RPMI8226 (cell line): ENCODE data around the gene TUBB2A.
"Not testable (repeated sequence)": the region's sequence is repeated elsewhere in the genome, so short reads cannot be mapped to it uniquely, and the experiment has no call there.

Source experiments
- DNase-seq: peaks from one replicate; pipeline ENCODE4 v3.0.0-alpha.2; 2015

TUBB2A gene

GRCh38 chr6:3152689-3153088, 4.7 kb downstream of the TUBB2A start:
- DNase-seq: no peak

DNA sequence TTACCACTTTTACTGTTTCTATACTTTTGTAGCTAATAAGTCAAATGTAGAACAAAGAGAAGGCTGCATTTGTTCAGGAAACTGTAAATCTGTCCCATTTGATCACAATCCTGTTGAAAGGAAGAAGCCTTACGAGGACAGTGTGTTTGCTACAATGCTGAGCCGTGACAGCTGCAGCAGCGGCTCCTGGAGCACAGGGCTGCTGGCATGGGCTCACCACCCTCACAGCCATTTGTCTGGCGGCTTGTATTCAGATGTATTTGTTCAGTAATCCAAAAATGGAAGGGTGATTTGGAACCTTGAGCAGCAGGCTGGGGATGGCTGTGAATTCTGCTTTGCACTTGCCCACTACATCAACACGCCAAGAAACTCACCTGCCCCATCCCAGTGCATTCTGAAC, 5.7 kb downstream of the TUBB2A start:
- no peak for DNase-seq

GRCh38 chr6:3147914-3148757, 9.2 kb downstream of the TUBB2A start:
- DNase-seq: peak; percentile 22

- DNase-seq: no peak
These were observed 12.8 kb downstream of the TUBB2A start for GRCh38 chr6:3144571-3144970.

DNA sequence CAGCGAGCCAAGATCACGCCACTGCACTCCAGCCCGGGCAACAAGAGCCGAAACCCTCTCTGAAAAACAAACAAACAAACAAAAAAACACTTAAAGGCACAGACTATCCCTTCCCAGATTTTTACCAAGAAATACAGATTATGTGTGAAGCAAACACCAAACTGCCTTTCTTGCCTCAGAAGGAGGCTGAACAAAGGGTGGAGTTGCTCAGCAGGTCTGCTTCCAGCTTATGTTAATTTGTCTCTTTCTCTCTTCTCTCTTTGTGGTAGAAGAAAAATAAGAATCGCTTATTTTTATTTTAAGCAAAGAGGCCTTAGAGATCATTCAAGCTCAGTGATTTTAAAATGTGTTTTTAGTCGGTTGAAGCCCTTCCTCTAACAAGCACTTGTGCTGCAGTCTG, 14.2 kb downstream of the TUBB2A start:
- DNase-seq: no peak

GRCh38 chr6:3142536-3142935, 14.8 kb downstream of the TUBB2A start:
- no peak for DNase-seq

DNA sequence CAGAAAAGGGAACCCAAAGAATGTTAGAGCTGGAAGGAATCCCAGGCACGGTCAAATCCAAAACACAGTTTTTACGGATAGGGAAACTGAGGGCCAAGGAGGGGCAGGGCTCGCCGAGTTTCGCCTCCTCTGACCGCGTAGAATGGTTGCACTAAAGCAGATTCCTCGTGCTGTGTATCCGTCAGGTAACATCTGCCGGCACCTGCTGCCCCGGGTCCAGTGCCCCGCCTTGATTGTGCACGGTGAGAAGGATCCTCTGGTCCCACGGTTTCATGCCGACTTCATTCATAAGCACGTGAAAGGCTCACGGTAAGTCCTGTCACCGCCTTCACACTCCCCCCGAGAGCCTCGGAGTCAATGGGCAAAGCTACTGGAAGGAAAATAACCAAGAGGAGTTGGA, 17.1 kb downstream of the TUBB2A start:
- no peak for DNase-seq

DNA sequence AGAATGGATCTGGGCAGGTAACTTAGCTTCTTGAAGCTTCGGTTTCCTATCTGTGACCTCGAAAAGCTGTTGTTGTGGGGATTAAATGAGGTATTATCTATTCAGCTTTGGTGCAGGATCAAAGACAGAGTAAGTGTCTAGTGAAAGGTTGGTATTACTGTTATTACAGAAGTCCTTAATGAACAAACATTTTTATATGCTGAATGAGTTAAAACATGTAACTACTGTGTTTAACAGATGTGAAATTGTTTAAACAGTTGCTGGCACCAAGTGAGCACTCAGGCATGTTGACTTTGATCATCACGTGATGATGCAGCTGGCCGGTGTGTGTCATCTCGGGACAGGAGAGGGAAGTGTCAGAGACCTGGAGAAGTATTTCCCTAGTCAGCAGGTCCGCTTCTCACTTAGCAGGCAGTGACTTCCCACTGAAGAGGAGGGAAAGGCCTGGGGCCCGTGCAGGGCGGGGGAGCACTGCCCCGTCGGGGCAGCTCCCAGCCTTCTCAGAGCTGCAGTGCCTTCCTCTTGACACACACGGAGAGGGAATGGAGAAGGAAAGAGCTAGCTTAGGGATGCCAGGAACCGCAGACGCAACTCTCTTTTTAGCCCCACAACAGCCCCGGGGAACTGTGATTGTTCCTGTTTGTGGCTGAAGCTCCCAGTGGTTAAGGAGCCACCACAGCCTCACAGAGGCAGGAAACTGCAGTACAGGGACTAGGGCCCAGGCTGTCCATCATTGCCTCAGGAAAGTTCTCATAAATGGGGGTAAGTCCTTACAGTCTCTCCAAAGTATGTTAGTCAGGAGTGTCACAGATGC, 18.0 kb downstream of the TUBB2A start:
- peak; percentile 81 for DNase-seq

GRCh38 chr6:3138341-3138740, 19.0 kb downstream of the TUBB2A start:
- DNase-seq: no peak

- not testable (repeated sequence) for DNase-seq
These were observed 19.5 kb downstream of the TUBB2A start for GRCh38 chr6:3137873-3138272.

DNA sequence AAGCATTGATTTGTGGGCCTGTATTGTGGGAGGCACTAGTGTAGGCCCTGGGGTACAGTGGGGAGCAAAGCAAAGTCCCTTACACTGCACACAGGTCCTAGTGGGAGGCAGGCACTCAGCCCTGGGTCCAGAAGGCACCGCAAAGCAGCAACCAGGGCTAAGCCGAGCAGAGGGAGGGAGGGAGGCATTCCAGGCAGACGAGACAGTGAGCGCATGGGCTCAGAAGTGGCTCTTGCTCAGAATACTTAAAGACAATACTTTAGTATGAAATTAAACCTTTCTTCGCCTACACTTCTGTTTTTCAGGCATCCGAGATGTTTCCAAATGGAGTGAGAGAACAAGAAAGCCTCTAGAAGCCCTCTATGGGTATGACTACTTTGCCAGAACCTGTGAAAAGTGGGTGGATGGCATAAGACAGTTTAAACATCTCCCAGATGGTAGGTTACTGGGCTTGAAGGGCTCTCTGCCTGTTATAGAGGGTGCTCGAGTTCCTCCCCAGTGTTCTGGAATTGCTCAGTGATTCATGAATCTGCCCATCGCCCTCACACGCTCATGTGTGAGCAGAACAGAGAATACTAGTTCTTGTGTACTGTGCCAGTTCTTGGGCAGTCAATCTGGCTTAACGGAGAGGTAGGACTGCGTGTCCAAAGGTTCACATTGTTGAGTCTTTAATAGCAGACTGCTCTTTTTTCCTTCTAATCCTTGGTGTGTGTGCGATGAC, 20.1 kb downstream of the TUBB2A start:
- DNase-seq: no peak

DNA sequence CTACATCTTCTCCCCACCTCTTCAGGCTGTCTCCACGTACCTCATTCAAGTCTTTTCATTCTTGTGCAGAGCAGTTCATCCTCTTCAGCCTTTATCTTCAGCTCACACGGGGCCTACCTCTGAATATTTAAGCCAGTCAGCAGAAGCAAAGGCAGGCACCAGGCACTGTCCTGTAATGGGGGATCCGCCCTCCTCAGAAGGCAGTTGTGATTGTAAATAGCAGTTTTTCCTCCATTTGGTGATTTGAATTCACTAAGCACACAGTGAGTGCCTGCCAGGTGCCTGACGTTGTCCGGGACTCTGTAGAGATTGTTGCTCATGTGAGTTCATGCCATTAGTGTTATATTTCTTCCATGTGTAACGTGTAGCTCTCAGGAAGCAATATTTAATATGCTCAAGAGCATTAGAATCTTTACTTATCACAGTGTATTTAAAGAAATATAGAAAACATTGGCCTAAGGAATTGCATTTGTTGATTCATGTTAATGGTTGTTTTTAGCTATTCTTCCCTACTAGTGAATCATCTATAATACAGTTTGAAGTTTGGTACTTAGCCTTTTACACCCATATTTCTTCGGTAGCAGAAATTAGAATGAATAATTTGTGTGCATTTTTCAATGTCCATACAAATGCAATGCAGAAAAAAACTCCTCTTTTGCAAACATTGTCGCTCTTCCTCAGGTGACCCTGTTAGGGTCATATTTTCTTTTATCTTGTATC, 20.9 kb downstream of the TUBB2A start:
- DNase-seq: no peak

DNA sequence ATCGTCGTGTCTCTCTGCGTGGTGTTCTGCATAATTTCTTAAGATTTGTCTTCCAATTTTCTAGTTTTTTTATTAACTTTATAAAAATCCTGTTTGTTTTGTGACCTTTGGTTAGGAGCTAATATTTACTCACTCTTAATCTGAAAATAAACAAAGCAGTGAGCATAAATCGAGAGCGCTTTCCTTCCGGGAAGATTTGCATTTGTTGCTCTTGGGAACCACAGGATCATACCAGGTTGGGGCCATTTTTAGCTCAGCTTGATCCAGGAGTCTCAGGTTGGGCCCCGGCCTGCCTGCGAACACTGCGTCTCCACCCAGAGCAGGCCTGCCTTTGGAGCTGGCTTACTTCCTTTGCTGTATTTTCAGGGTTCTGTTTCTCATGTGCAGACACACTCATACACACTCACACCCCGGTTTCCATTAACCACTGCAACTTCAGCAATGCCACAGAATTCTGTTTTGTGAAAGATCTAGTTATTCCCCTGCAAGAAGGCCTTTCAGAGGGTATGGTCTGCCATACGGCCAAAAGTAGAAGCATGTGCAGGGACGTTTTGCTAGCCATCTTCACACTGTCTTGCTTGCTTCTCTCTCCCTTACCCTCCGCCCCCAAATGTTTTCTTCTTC, 21.6 kb downstream of the TUBB2A start:
- DNase-seq: no peak

DNA sequence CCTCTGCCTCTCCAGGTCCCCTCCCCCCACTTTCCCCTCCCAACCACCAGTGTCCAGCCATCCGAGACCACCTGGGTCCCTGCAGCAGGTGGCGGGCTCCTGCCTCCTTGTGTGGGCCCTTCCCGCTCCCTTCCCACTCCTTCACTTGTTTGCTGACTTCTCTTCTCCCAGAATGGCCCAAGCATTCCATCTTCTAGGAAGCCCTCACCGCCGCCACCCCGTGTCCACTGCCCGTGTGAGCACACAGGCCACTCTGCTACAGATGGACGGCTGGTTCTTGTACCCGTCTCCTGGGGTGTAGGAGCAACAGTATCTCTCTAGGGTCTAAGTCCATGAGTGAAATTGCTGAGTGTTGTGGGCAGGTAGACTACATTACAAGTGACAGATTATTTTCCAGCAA, 23.8 kb downstream of the TUBB2A start:
- no peak for DNase-seq

GRCh38 chr6:3131695-3132094, 25.6 kb downstream of the TUBB2A start:
- no peak for DNase-seq

- no peak for DNase-seq
These were observed 28.8 kb downstream of the TUBB2A start for GRCh38 chr6:3128356-3129108.

GRCh38 chr6:3125815-3126214, 31.5 kb downstream of the TUBB2A start:
- peak; percentile 19 for DNase-seq

- no peak for DNase-seq
These were observed 32.7 kb downstream of the TUBB2A start for GRCh38 chr6:3124667-3125066.

- DNase-seq: no peak
These were observed 34.5 kb downstream of the TUBB2A start for GRCh38 chr6:3122823-3123182.

DNA sequence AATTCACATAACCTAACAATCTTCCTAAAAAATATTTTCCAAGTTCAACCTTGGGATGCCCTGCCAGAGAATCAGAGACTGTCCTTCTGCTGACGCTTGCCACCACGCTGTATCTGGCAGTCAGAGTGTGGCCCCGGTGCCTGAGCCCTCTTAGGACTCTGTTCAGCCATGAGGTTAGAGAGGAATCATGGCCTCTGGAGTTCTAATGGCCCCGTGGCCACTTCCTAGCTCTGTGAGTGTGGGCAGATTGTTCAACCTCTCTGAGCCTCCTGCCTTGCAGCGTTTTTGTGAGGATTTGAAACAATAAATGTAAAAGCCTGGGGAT, 36.6 kb downstream of the TUBB2A start:
- no peak for DNase-seq

DNA sequence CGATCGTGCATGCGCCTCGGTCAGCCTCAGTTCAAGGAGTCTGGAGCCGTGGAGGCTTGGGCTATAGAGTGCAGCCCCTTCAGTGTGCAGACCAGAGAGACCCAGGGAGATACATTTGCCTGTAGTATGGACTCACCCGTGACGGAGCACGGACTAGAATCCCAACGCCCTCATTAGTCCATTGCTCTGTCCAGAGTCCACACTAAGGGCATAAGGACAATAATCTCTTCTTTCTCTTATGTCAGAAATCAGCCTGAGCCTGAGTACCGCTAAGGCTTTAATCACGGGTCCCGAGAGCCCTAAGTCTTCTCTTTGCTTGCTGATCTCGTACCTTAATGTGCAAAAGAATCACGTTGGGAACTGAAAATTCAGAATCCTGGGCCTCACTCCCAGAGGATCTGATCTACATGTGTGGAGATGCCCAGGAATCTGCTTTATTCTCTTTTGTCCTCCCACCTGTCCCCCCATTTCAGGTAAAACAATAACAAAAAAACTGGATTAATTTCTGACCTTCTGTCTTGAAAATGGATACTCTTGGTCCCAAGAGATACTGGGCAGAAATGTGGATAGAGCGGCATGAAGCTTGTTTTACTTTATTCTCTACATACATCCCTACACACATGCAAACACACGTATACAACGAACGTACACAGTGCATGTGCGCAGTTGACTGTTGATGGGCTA, 38.2 kb downstream of the TUBB2A start:
- peak; percentile 42 for DNase-seq
